Uterus (tissue), 2 donors: Measurements from ENCODE around the gene SCFD2.

Experiments used
- CTCF ChIP-seq, 4 experiments: fragments of 200-600 bp in 2 of 4; fragments of 450-650 bp in 2 of 4; sonication (generic) in 2 of 4; IDR thresholded peaks; one replicate each; pipeline ENCODE4 v1.5.1; 2016 to 2019; ENCODE audit warnings: antibody characterized with exemption in 4 of 4, mild to moderate bottlenecking in 2 of 4, moderate library complexity in 1 of 4
- POLR2A ChIP-seq, 2 donors: fragments of 450-650 bp; IDR thresholded peaks; one replicate each; pipeline ENCODE4 v1.6.1; 2016; ENCODE audit warnings: antibody characterized with exemption in 2 of 2, mild to moderate bottlenecking in 1 of 2, moderate library complexity in 1 of 2

GRCh38 chr4:53131562-53131925 is 234.3 kb downstream of the SCFD2 start:
- TF ChIP-seq CTCF (IDR thresholded peaks at IDR 0.05) (no peak), POLR2A (IDR thresholded peaks at IDR 0.05) (no peak)
